GM18870 (cell line): ENCODE results near the gene PHLDB1.
"Not testable (repeated sequence)": the region's sequence is repeated elsewhere in the genome, so short reads cannot be mapped to it uniquely, and the experiment has no call there.

Source experiments
- ATAC-seq: cut with Tn5 transposase; IDR thresholded peaks from one replicate; pipeline ENCODE4 v1.9.1; 2021; ENCODE audit warnings: moderate library complexity; ENCODE audit not compliant: unreplicated experiment

PHLDB1 gene

GRCh38 chr11:118605116-118605867 is 2.1 kb upstream of the PHLDB1 start:
- no peak for ATAC-seq

- no peak for ATAC-seq
These were observed 1.1 kb upstream of the PHLDB1 start for GRCh38 chr11:118606157-118606843.

GRCh38 chr11:118606844-118607228 is 579 bp upstream of the PHLDB1 start:
- no peak for ATAC-seq

- ATAC-seq = no peak
These were observed 1.2 kb downstream of the PHLDB1 start for GRCh38 chr11:118608360-118609227.

- ATAC-seq = no peak
These were observed 2.2 kb downstream of the PHLDB1 start for GRCh38 chr11:118609380-118610224.

- ATAC-seq = no peak
These were observed 2.9 kb downstream of the PHLDB1 start for GRCh38 chr11:118610225-118610772.

GRCh38 chr11:118610773-118611432 is 3.5 kb downstream of the PHLDB1 start:
- ATAC-seq = no peak

- ATAC-seq = not testable (repeated sequence)
These were observed 4.0 kb downstream of the PHLDB1 start for GRCh38 chr11:118611433-118611795.

GRCh38 chr11:118612378-118612777 is 5.0 kb downstream of the PHLDB1 start:
- ATAC-seq = no peak

- ATAC-seq = no peak
These were observed 7.1 kb downstream of the PHLDB1 start for GRCh38 chr11:118614511-118614910.

- no peak for ATAC-seq
These were observed 8.0 kb downstream of the PHLDB1 start for GRCh38 chr11:118615282-118615975.

- ATAC-seq = no peak
These were observed 8.6 kb downstream of the PHLDB1 start for GRCh38 chr11:118615976-118616371.

- ATAC-seq = no peak
These were observed 10.9 kb downstream of the PHLDB1 start for GRCh38 chr11:118618115-118618990.

GRCh38 chr11:118618991-118619375 is 11.6 kb downstream of the PHLDB1 start:
- ATAC-seq = no peak

- no peak for ATAC-seq
These were observed 12.2 kb downstream of the PHLDB1 start for GRCh38 chr11:118619444-118620197.

GRCh38 chr11:118620529-118621070 is 13.2 kb downstream of the PHLDB1 start:
- no peak for ATAC-seq

GRCh38 chr11:118621071-118621783 is 13.8 kb downstream of the PHLDB1 start:
- no peak for ATAC-seq
